CD4-positive, alpha-beta T cell (primary cell): ENCODE measurements around the gene CSDE1. TPM values are rescaled to one million over a fixed set of nuclear protein-coding genes. Genes with fewer than 3 reads are reported as not detected.

Source experiments
- ATAC-seq: fragments of 200-7000 bp; cut with Tn5 transposase; one replicate; pipeline ENCODE4 v1.10.0; 2022; ENCODE audit warnings: mild to moderate bottlenecking; ENCODE audit not compliant: poor library complexity
- CTCF ChIA-PET: fragments of 350-600 bp; sonication (Branson Sonifier 250); formaldehyde crosslinking; loops from one replicate; lab custom pipeline; 2021; ENCODE audit warnings: antibody characterized with exemption, inconsistent platforms; lab: Charles Lee
- POLR2A ChIA-PET: fragments of 350-600 bp; sonication (Branson Sonifier 250); formaldehyde crosslinking; loops from one replicate; lab custom pipeline; 2021; ENCODE audit warnings: antibody characterized with exemption, inconsistent platforms; lab: Charles Lee
- DNase-seq, 14 experiments: peaks; one replicate each; pipeline ENCODE4 v3.0.0-alpha.2; 2013 to 2020; ENCODE audit warnings: mixed read lengths in 2 of 14
- H3K27ac ChIP-seq, 2 donors: one replicate each; pipeline versions ENCODE4 v1.5.1 to v1.7.0; 2013; ENCODE audit warnings: low read length in 2 of 2, low read depth in 1 of 2, mild to moderate bottlenecking in 1 of 2
- H3K27me3 ChIP-seq, 2 experiments: 1 replicate in 1 of 2; 2 replicates in 1 of 2; pipeline versions ENCODE4 v1.6.1 to v1.7.0; 2013; ENCODE audit warnings: low read length in 2 of 2, control low read depth in 1 of 2, mild to moderate bottlenecking in 1 of 2, moderate library complexity in 1 of 2; ENCODE audit not compliant: insufficient read depth in 2 of 2, control insufficient read depth in 1 of 2
- H3K36me3 ChIP-seq: one replicate; pipeline ENCODE4 v1.6.1; 2013; ENCODE audit warnings: low read length, control low read depth; ENCODE audit not compliant: insufficient read depth
- H3K4me1 ChIP-seq: one replicate; pipeline ENCODE4 v1.6.1; 2013; ENCODE audit warnings: low read length, control low read depth; ENCODE audit not compliant: insufficient read depth
- H3K4me3 ChIP-seq: one replicate; pipeline ENCODE4 v1.5.1; 2013; ENCODE audit warnings: mild to moderate bottlenecking, low read length, moderate library complexity
- H3K9me3 ChIP-seq, 2 experiments: 1 replicate in 1 of 2; 2 replicates in 1 of 2; pipeline versions ENCODE4 v1.6.1 to v1.7.0; 2013; ENCODE audit warnings: low read length in 2 of 2, mild to moderate bottlenecking in 2 of 2, control low read depth in 1 of 2, moderate library complexity in 1 of 2; ENCODE audit not compliant: control insufficient read depth in 1 of 2, insufficient read depth in 1 of 2
- H3K27ac Mint-ChIP-seq: one replicate; pipeline ENCODE4 v1.8.0; 2020; ENCODE audit warnings: mixed read lengths
- H3K27me3 Mint-ChIP-seq: one replicate; pipeline ENCODE4 v1.8.0; 2021; ENCODE audit warnings: mixed read lengths
- H3K36me3 Mint-ChIP-seq: one replicate; pipeline ENCODE4 v1.8.0; 2021; ENCODE audit warnings: low read depth, mixed read lengths
- H3K4me1 Mint-ChIP-seq: one replicate; pipeline ENCODE4 v1.8.0; 2021; ENCODE audit warnings: low read depth, mixed read lengths
- H3K4me3 Mint-ChIP-seq: one replicate; pipeline ENCODE4 v1.8.0; 2020; ENCODE audit warnings: mild to moderate bottlenecking, mixed read lengths
- H3K9me3 Mint-ChIP-seq: one replicate; pipeline ENCODE4 v1.8.0; 2020; ENCODE audit warnings: mixed read lengths
- CTCF ChIP-seq: fragments of 200-600 bp; IDR thresholded peaks from one replicate; pipeline ENCODE4 v1.8.0; 2022; ENCODE audit warnings: antibody characterized with exemption, mild to moderate bottlenecking
- intact Hi-C, 2 experiments: fragments of 100-400 bp; cut with DNase I in 1 of 2; cut with micrococcal nuclease in 1 of 2; formaldehyde crosslinking; loops; one replicate each; pipeline versions ENCODE4 v1.15.1 to v1.9.0; 2023 to 2025; cut with DNase I, micrococcal nuclease
- total RNA-seq, 174 experiments: library from RNA in 2 of 174; stranded (reverse) in 2 of 174; gene quantifications; one replicate each; pipeline ENCODE4 v1.2.3 and lab custom pipeline; 2021 to 2026

Gene CSDE1
- total RNA-seq, 2 experiments from 2014 or later = 725 to 731 TPM

GRCh38 chr1:114666954-114667353 lies 90.8 kb downstream of the CSDE1 start:
- no peak overlapping the region for H3K4me3 ChIP-seq
- intact Hi-C loops = loop anchor here in 1 of 2 experiments (2.0 kb wide), 1 partner anchor 82 kb away; no protein-coding TSS in a partner anchor

More at GRCh38 chr1:114666954-114667353, 90.8 kb downstream of the CSDE1 start:
- TF ChIP-seq CTCF = no peak
- H3K4me1 Mint-ChIP-seq = peaks cover 12% of the 10 kb centered on the region
- H3K36me3 Mint-ChIP-seq = peaks cover 4% of the 10 kb centered on the region
- POLR2A ChIA-PET = no interaction called here
- CTCF ChIA-PET = no interaction called here
- Histone ChIP-seq H3K4me1 (peaks cover 14% of the 10 kb centered on the region), H3K27me3 (peaks cover 0 to 5% of the 10 kb centered on the region in 2 experiments), H3K36me3 (no peaks in the 10 kb centered on the region), H3K27ac (no peak overlapping the region), H3K9me3 (no peaks in the 10 kb centered on the region)
- H3K27me3 Mint-ChIP-seq = peaks cover 19% of the 10 kb centered on the region
- no peak overlapping the region for H3K4me3 Mint-ChIP-seq
- H3K27ac Mint-ChIP-seq = no peak overlapping the region
- no peak for DNase-seq
- no peaks in the 10 kb centered on the region for H3K9me3 Mint-ChIP-seq
- no peak for ATAC-seq

Other genes with a start within 250 kb of the CSDE1 start
- gene TRIM33, start 246.8 kb downstream of the CSDE1 start, total RNA-seq = 10 to 100 TPM; 42.6 to 45.0 TPM
- 100 to 1,000 TPM; 109 to 111 TPM for gene BCAS2, start 176.4 kb downstream of the CSDE1 start, total RNA-seq
- 1 to 10 TPM; 1.6 to 2.0 TPM for gene DENND2C, start 87.9 kb downstream of the CSDE1 start, total RNA-seq
- gene AMPD1, start 62.4 kb downstream of the CSDE1 start, total RNA-seq = not detected
- gene NRAS, start 41.2 kb downstream of the CSDE1 start, total RNA-seq = 10 to 100 TPM; 28.9 to 30.4 TPM
- 10 to 100 TPM; 69.8 to 75.3 TPM for gene SIKE1, start 22.7 kb upstream of the CSDE1 start, total RNA-seq
- not detected for gene SYCP1, start 96.9 kb upstream of the CSDE1 start, total RNA-seq